ENCODE results near the gene FBXL19. TPM values are rescaled to one million over a fixed set of nuclear protein-coding genes. Genes with fewer than 3 reads are reported as not detected.

The FBXL19 gene
- total and polyA plus RNA-seq, 2 of the 8 experiments (the other 6 are each of a cell fraction or from before 2014, with no cell fraction given) = 47.2 to 72.2 TPM

DNA sequence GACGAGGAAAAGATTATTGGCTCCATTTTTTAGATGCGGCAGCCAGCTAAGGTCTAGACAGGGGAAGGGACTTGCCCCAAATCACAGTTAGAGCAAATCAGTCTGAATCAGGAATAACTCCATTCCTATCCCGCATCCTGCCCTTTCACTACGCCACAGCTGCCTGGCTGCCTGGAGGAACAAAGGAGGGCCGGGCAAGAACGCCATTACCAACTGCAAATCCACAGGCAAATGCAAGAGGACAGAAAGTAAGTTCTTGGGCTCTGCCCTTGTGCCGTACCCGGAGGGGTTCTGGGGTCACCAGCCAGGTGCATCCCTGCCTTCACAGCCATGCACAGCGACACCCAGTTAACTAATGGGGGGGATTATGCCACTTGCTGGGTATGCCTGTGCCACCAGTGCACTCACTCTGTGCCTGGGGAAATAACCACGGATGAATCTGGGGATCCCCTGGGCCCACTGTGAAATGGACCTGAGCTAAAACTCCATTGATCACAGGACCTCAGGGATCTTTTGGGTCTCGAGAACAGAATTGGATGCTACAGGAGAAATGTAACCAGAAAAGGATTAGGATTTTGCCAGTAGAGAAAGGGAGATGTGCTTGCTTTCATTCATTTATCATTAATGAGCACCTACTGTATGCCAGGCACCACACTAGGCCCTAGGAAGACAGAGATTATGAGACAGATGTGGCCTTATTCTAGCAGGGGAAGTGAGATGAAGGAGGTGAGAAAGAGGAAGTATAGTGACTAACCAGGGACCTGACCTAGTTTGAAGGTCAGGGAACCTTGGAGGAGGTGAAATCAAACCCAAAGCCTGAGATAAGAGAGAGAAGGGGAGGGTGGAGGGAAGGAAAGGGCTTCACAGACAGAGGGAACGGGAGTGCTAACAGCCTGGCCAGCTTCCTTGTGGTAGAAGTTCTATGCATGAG is 47.2 kb upstream of the FBXL19 start:
- WGBS, 2 experiments (ENCODE audit: extremely low coverage in 1 of 2, insufficient coverage in 1 of 2, insufficient read length in 1 of 2, insufficient replicate concordance in 2 of 2, low coverage in 1 of 2, low lambda C conversion rate in 2 of 2, missing lambda C conversion rate in 1 of 2) = 42% methylated on average over 12 of the region's 12 CpGs; no CpG with 5 or more reads in 1 of the 2 experiments
- H3K27ac ChIP-seq (ENCODE audit: low read depth, low read length) = peak overlapping the region; percentile 77
- FAIRE-seq = no peak

More for the DNA sequence above, 47.2 kb upstream of the FBXL19 start:
- Histone ChIP-seq H4K91ac (replicated peaks; ENCODE audit: insufficient read length, low read length) (peak overlapping the region; percentile 30), H3K4me2 (ENCODE audit: insufficient read depth in 1 of 2, low read depth in 2 of 2, low read length in 2 of 2) (peak overlapping the region; percentile 84 to 86), H3K4ac (replicated peaks; ENCODE audit: insufficient read length, low read depth, low read length) (peak overlapping the region; percentile 5), H3K9ac (replicated peaks in 1 of 4; ENCODE audit: extremely low read depth in 1 of 4, low read depth in 3 of 4, low read length in 3 of 4) (peak overlapping the region; percentile 59 to 92 (median 89)), H3K23me2 (ENCODE audit: low read depth, low read length) (peaks cover 12% of the 10 kb centered on the region), H2BK15ac (ENCODE audit: low read length) (peak overlapping the region; percentile 54; the same call in 1 of the 2 replicates), H2BK5ac (ENCODE audit: low read depth, low read length) (peak overlapping the region; percentile 76), H4K20me1 (replicated peaks in 1 of 2; ENCODE audit: control insufficient read depth in 1 of 2, insufficient read depth in 2 of 2, low read length in 2 of 2) (no peaks in the 10 kb centered on the region), H3K27me3 (replicated peaks in 1 of 4; ENCODE audit: control insufficient read depth in 3 of 4, extremely low read depth in 1 of 4, insufficient read depth in 3 of 4, low read length in 3 of 4) (peaks cover 0 to 26% (median 11%) of the 10 kb centered on the region in 4 experiments; a peak in 5 of 7 replicates), H3K56ac (replicated peaks; ENCODE audit: insufficient read length, low read depth, low read length) (no peak overlapping the region), H3K14ac (ENCODE audit: insufficient read length) (no peak overlapping the region), H3K18ac (ENCODE audit: extremely low read depth, low read length) (peak overlapping the region; percentile 65), H3K36me3 (ENCODE audit: control insufficient read depth in 2 of 4, insufficient read depth in 4 of 4, low read length in 3 of 4) (no peaks in the 10 kb centered on the region), H4K5ac (ENCODE audit: insufficient read length, low read depth, low read length) (peak overlapping the region; percentile 37), H2BK12ac (ENCODE audit: low read depth, low read length) (peak overlapping the region; percentile 18; the same call in 1 of the 2 replicates), H3K4me3 (ENCODE audit: extremely low read depth in 1 of 4, insufficient read depth in 2 of 4, low read depth in 3 of 4, low read length in 4 of 4) (peak overlapping the region; percentile 61 to 97 (median 92)), H2BK20ac (ENCODE audit: low read length) (no peak overlapping the region), H3K79me1 (ENCODE audit: low read depth, low read length) (no peaks in the 10 kb centered on the region; the same call in 1 of the 2 replicates), H3K23ac (ENCODE audit: insufficient read length) (no peak overlapping the region), H4K8ac (ENCODE audit: extremely low read depth, insufficient read depth, low read length) (peak overlapping the region; percentile 81; the same call in 1 of the 2 replicates), H3K79me2 (ENCODE audit: control insufficient read depth in 1 of 2, insufficient read depth in 2 of 2, low read length in 2 of 2) (peaks cover 0 to 6% of the 10 kb centered on the region in 2 experiments; a peak in 1 of 4 replicates), H3K4me1 (replicated peaks in 1 of 4; ENCODE audit: control insufficient read depth in 3 of 4, insufficient read depth in 4 of 4, low read length in 3 of 4) (peaks cover 0 to 6% (median 3%) of the 10 kb centered on the region in 4 experiments; a peak in 5 of 7 replicates), H2AFZ (ENCODE audit: low read length) (0 out of 2 replicates have a peak overlapping the region, but pooled peaks have one; percentile 13), H2BK120ac (replicated peaks; ENCODE audit: low read depth, low read length) (no peak overlapping the region), H2AK5ac (ENCODE audit: low read depth, low read length) (peak overlapping the region; percentile 79; the same call in 1 of the 2 replicates), H3K9me3 (ENCODE audit: insufficient read depth in 2 of 2, low read depth in 1 of 2, low read length in 1 of 2) (no peaks in the 10 kb centered on the region)
- CTCF ChIA-PET (ENCODE audit: partially characterized antibody) = interaction anchor here (1.0 to 10.1 kb wide), 9 partner anchors 12 to 60 kb away, joined by 3 to 49 read pairs (median 5); no protein-coding TSS in a partner anchor
- TF ChIP-seq YY1 (IDR thresholded peaks at IDR 0.05; ENCODE audit: low read depth, low read length) = peak; percentile 67; the same call in 1 of the 2 replicates
- TF ChIP-seq TCF12 (IDR thresholded peaks at IDR 0.05; ENCODE audit: low read depth, low read length) = no peak
- POLR2A ChIA-PET (ENCODE audit: partially characterized antibody) = interaction anchor here (1.1 to 4.6 kb wide), 20 partner anchors 8 to 128 kb away, joined by 3 to 40 read pairs (median 6); partner anchors contain the start of genes BCL7C, CTF1, FBXL19 and PHKG2
- no peak for DNase-seq (ENCODE audit: low read depth in 1 of 2, low spot score in 2 of 2)
